Measurements from ENCODE around the gene ASB12.

GRCh38 chrX:64218023-64218422 is 12.4 kb downstream of the ASB12 start:
- TF ChIP-seq CTCF (IDR thresholded peaks at IDR 0.05) (no peak), YY1 (IDR thresholded peaks at IDR 0.05; ENCODE audit: low read depth) (no peak), SMC3 (IDR thresholded peaks at IDR 0.05; ENCODE audit: low read depth, low read length) (no peak), REST (IDR thresholded peaks at IDR 0.05; ENCODE audit: low read depth, low read length) (no peak), GABPA (IDR thresholded peaks at IDR 0.05; ENCODE audit: low read depth) (no peak), PBX3 (IDR thresholded peaks at IDR 0.05) (no peak), TEAD4 (IDR thresholded peaks at IDR 0.05; ENCODE audit: borderline replicate concordance, insufficient read depth) (no peak), ELF1 (IDR thresholded peaks at IDR 0.05) (no peak)
